Upper lobe of left lung (tissue), 6 donors: ENCODE measurements around the gene SUMF1. TPM values are rescaled to one million over a fixed set of nuclear protein-coding genes. Genes with fewer than 3 reads are reported as not detected.

Experiments
- ATAC-seq, 2 donors: fragments of 200-7000 bp; cut with Tn5 transposase; one replicate each; pipeline ENCODE4 v1.9.1; 2022; ENCODE audit warnings: mild to moderate bottlenecking in 2 of 2, moderate library complexity in 2 of 2; ENCODE audit not compliant: low FRiP score in 2 of 2
- DNase-seq, 2 donors: peaks; one replicate each; pipeline ENCODE4 v3.0.0-alpha.2; 2019 to 2020
- H3K27ac ChIP-seq, 4 donors: fragments of 200-600 bp; sonication (generic); one replicate each; pipeline ENCODE4 v1.5.1; 2016 to 2019
- H3K27me3 ChIP-seq, 4 donors: fragments of 200-600 bp; sonication (generic); one replicate each; pipeline ENCODE4 v1.5.1; 2017 to 2019
- H3K36me3 ChIP-seq, 4 donors: fragments of 200-600 bp; sonication (generic); one replicate each; pipeline ENCODE4 v1.5.1; 2016 to 2019
- H3K4me1 ChIP-seq, 4 donors: fragments of 200-600 bp; sonication (generic); one replicate each; pipeline ENCODE4 v1.5.1; 2018 to 2019
- H3K4me3 ChIP-seq, 4 donors: fragments of 200-600 bp; sonication (generic); one replicate each; pipeline ENCODE4 v1.5.1; 2017 to 2019; ENCODE audit warnings: mild to moderate bottlenecking in 2 of 4, moderate library complexity in 1 of 4
- H3K9me3 ChIP-seq, 4 donors: fragments of 200-600 bp; sonication (generic); one replicate each; pipeline ENCODE4 v1.5.1; 2018 to 2019
- CTCF ChIP-seq, 6 experiments: fragments of 450-650 bp in 4 of 6; fragments of 200-600 bp in 2 of 6; sonication (generic) in 2 of 6; IDR thresholded peaks; one replicate each; pipeline ENCODE4 v1.5.1; 2016 to 2019; ENCODE audit warnings: antibody characterized with exemption in 6 of 6
- EP300 ChIP-seq, 4 donors: sonication (generic); formaldehyde crosslinking; IDR thresholded peaks; one replicate each; pipeline ENCODE4 v1.5.1; 2017; ENCODE audit warnings: antibody characterized with exemption in 4 of 4, control low read depth in 2 of 4
- POLR2A ChIP-seq, 4 donors: fragments of 450-650 bp; IDR thresholded peaks; one replicate each; pipeline ENCODE4 v1.5.1; 2016 to 2017; ENCODE audit warnings: antibody characterized with exemption in 4 of 4, mild to moderate bottlenecking in 2 of 4
- POLR2AphosphoS5 ChIP-seq, 2 donors: sonication (generic); formaldehyde crosslinking; IDR thresholded peaks; one replicate each; pipeline ENCODE4 v1.5.1; 2017; ENCODE audit warnings: antibody characterized with exemption in 2 of 2
- WGBS, 2 donors: methylation state at CpG; one replicate each; pipeline ENCODE4 v1.1.5; 2017 to 2018; 5-methylcytosine and 5-hydroxymethylcytosine counted together
- total RNA-seq, 6 donors: library from RNA; depleted of rRNA in 4 of 6; stranded (reverse); fragments of >200 nt in 4 of 6; gene quantifications; one replicate each; pipeline versions ENCODE4 v1.1.0 to v1.2.1, GENCODE V29; 2016 to 2021
- donor health status: DM: no; HTN: no; CAD: no; lungs with moderate emphysema.
- donor health status: DM: no; HTN: yes; CAD: no; lungs with severe emphysema.

SUMF1 gene
- total RNA-seq, 6 donors from 2014 or later, result 34.5 to 63.0 (median 54.0) TPM

- Histone ChIP-seq H3K27me3 (no peaks in the 10 kb centered on the region), H3K9me3 (no peaks in the 10 kb centered on the region), H3K4me3 (no peak overlapping the region), H3K4me1 (peaks cover 0 to 3% (median 0%) of the 10 kb centered on the region in 4 donors), H3K36me3 (peaks cover 0 to 26% (median 9%) of the 10 kb centered on the region in 4 donors), H3K27ac (no peak overlapping the region)
- 82 to 90% methylated on average over 4 to 5 of the region's 5 CpGs for WGBS, 2 donors
- DNase-seq (no peak), ATAC-seq (no peak)
- TF ChIP-seq POLR2AphosphoS5 (IDR thresholded peaks at IDR 0.05) (no peak), EP300 (IDR thresholded peaks at IDR 0.05) (no peak), CTCF (IDR thresholded peaks at IDR 0.05) (no peak), POLR2A (IDR thresholded peaks at IDR 0.05) (no peak)
Measured at GRCh38 chr3:4416427-4416945, 50.6 kb downstream of the SUMF1 start.

GRCh38 chr3:4413467-4413866, 53.6 kb downstream of the SUMF1 start:
- Histone ChIP-seq H3K4me1 (peaks cover 0 to 3% (median 0%) of the 10 kb centered on the region in 4 donors), H3K9me3 (no peaks in the 10 kb centered on the region), H3K4me3 (no peak overlapping the region), H3K36me3 (peaks cover 0 to 37% (median 12%) of the 10 kb centered on the region in 4 donors), H3K27me3 (no peaks in the 10 kb centered on the region), H3K27ac (no peak overlapping the region)
- DNase-seq (no peak), ATAC-seq (no peak)
- WGBS, 2 donors, result 94 to 97% methylated on average over 1 of the region's 1 CpG
- TF ChIP-seq CTCF (IDR thresholded peaks at IDR 0.05), result no peak
- no peak for TF ChIP-seq EP300 (IDR thresholded peaks at IDR 0.05)
- no peak for TF ChIP-seq POLR2A (IDR thresholded peaks at IDR 0.05)
- TF ChIP-seq POLR2AphosphoS5 (IDR thresholded peaks at IDR 0.05), result no peak

- DNase-seq (no peak), ATAC-seq (no peak)
- no peak overlapping the region for H3K27ac ChIP-seq
- no peaks in the 10 kb centered on the region for H3K27me3 ChIP-seq
- 96 to 100% methylated on average over 1 of the region's 1 CpG for WGBS, 2 donors
- peaks cover 0 to under 1% (median 0%) of the 10 kb centered on the region in 4 donors for H3K4me1 ChIP-seq
- no peak for TF ChIP-seq CTCF (IDR thresholded peaks at IDR 0.05)
- TF ChIP-seq POLR2A (IDR thresholded peaks at IDR 0.05), result no peak
- no peak for TF ChIP-seq EP300 (IDR thresholded peaks at IDR 0.05)
- TF ChIP-seq POLR2AphosphoS5 (IDR thresholded peaks at IDR 0.05), result no peak
- H3K4me3 ChIP-seq, result no peak overlapping the region
- H3K36me3 ChIP-seq, result peaks cover 0 to 29% (median 5%) of the 10 kb centered on the region in 4 donors
- no peaks in the 10 kb centered on the region for H3K9me3 ChIP-seq
Measured at GRCh38 chr3:4411833-4412232, 55.2 kb downstream of the SUMF1 start.

- H3K36me3 ChIP-seq, result peaks cover 0 to 23% (median 2%) of the 10 kb centered on the region in 4 donors
Measured at GRCh38 chr3:4411236-4411635, 55.8 kb downstream of the SUMF1 start.

More at GRCh38 chr3:4411236-4411635, 55.8 kb downstream of the SUMF1 start:
- H3K27ac ChIP-seq, result no peak overlapping the region
- no peak for TF ChIP-seq EP300 (IDR thresholded peaks at IDR 0.05)
- no peak for TF ChIP-seq POLR2AphosphoS5 (IDR thresholded peaks at IDR 0.05)
- TF ChIP-seq POLR2A (IDR thresholded peaks at IDR 0.05), result no peak
- no peak for TF ChIP-seq CTCF (IDR thresholded peaks at IDR 0.05)
- no peaks in the 10 kb centered on the region for H3K9me3 ChIP-seq
- 91 to 100% methylated on average over 1 of the region's 1 CpG for WGBS, 2 donors
- H3K27me3 ChIP-seq, result no peaks in the 10 kb centered on the region
- ATAC-seq (no peak), DNase-seq (no peak)
- H3K4me1 ChIP-seq, result no peaks in the 10 kb centered on the region
- no peak overlapping the region for H3K4me3 ChIP-seq
